Brain microvascular endothelial cell (primary cell): ENCODE data around the gene CCR7.

Experiments
- DNase-seq: peaks from one replicate; pipeline ENCODE4 v3.0.0-alpha.2; 2020
- H3K27ac ChIP-seq: fragments of 250-450 bp; sonication (Bioruptor Pico); 2 replicates; pipeline ENCODE4 v1.5.1; 2020; ENCODE audit warnings: mild to moderate bottlenecking, moderate library complexity
- H3K27me3 ChIP-seq: fragments of 250-450 bp; sonication (Bioruptor Pico); replicated peaks from 2 replicates; pipeline ENCODE4 v1.5.1; 2020; ENCODE audit warnings: mild to moderate bottlenecking
- H3K36me3 ChIP-seq: fragments of 250-450 bp; sonication (Bioruptor Pico); replicated peaks from 2 replicates; pipeline ENCODE4 v1.5.1; 2020; ENCODE audit warnings: mild to moderate bottlenecking
- H3K4me3 ChIP-seq: 2 replicates; pipeline ENCODE4 v1.5.1; 2011; ENCODE audit warnings: low read depth, mild to moderate bottlenecking, control low read depth, low read length, moderate library complexity
- in situ Hi-C: cut with HindIII; loops from 2 replicates; pipeline ENCODE4 v1.10.0; 2017; ENCODE audit warnings: low sequenced_read_pairs, low pct_ligation_motif_present
- TF ChIP-seq, protein P1 (sequence below): IDR thresholded peaks from 2 replicates; pipeline ENCODE4 v1.5.1; 2011; ENCODE audit warnings: low read depth, mild to moderate bottlenecking, moderate library complexity, low read length, control low read depth, inconsistent platforms; ENCODE audit errors: missing control alignments

The CCR7 gene

DNA sequence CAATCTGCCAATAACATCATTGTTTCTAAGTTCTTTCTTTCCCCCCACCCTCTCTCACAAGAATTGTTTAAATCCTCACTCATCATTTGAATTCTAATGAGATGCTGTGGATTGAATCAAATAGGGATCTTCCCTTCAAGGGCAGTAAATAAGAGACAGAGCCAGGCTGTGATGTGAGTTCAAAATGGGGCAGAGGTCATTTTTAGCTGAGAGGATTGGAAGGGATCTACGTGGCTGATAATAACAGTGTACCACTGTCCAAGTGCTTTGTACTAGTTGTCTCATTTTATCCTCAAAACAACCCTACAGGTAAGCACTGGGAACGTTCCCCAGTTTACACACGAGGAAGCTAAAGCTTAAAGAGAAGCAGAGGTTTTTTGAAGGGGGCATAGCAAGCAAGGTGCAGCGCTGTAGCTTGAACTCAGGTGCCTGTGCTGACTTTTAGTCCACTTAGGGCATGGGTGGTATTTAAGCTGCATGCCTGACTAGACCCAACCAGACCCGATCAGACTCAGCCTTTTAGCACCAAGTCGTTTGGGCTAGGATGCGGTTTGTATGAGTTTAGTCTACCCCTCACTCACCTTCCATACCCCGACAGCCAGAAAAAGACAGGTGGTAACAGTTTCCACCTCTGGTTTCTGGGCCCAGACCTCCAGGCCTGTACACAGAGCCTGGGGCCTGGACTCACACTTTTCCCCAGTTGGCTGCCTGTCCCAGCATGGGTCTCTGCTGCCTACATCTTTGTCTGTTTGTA, 39.2 kb upstream of the CCR7 start:
- TF ChIP-seq, protein P1, sequence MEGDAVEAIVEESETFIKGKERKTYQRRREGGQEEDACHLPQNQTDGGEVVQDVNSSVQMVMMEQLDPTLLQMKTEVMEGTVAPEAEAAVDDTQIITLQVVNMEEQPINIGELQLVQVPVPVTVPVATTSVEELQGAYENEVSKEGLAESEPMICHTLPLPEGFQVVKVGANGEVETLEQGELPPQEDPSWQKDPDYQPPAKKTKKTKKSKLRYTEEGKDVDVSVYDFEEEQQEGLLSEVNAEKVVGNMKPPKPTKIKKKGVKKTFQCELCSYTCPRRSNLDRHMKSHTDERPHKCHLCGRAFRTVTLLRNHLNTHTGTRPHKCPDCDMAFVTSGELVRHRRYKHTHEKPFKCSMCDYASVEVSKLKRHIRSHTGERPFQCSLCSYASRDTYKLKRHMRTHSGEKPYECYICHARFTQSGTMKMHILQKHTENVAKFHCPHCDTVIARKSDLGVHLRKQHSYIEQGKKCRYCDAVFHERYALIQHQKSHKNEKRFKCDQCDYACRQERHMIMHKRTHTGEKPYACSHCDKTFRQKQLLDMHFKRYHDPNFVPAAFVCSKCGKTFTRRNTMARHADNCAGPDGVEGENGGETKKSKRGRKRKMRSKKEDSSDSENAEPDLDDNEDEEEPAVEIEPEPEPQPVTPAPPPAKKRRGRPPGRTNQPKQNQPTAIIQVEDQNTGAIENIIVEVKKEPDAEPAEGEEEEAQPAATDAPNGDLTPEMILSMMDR = no peak
- no peak for DNase-seq
- in situ Hi-C loops = no loop called here
- Histone ChIP-seq H3K4me3 (no peak overlapping the region), H3K36me3 (no peaks in the 10 kb centered on the region), H3K27me3 (no peaks in the 10 kb centered on the region), H3K27ac (no peak overlapping the region)

DNA sequence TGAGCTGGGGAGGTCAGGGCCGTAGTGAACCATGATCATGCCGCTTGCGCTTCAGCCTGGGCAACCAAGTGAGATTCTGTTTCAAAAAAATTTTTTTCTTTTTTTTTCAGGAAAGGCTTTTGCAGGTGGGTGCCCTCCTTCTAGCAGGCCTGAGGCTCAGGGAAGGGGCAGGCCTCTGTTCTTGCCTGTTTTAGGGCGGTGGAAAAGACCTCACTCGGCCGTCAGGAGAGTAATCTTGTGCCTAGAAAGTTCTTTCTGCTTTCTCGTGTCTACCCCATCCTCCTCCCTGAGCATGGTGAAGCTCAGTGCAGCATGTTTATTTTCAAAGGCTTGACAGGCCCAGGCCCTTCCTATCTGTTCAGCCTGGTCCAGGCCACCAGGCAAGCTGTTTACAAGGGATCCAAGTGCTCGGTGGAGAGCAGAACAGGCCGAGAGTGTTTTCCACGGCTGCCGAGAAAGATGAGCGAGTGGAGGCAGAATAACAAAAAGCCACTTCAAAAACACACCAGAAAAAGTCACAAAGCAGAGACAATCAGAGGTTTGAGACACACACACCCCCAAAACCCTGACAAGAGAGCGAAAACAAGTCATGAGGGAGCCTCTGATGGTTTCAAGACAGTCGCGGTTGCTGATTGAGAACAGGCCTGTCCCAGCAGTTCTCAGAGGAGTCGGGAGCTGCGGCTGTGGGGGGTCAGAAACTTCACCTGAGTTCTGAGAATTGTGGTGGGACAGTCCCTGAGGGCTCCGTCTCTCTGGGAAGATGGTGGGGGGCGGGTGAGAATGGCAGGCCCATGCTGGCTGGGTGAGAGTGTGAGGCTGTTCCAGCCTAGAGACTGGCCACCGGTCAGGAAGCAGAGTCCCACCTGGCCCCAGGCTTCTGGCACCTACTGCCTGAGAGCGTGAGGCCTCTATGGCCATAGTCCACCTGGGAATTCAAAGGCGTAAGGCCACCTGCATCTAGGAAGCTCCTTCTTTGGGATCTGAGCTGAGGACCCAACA, 37.5 kb upstream of the CCR7 start:
- TF ChIP-seq, protein P1 = no peak
- DNase-seq = no peak
- in situ Hi-C loops = no loop called here
- Histone ChIP-seq H3K4me3 (no peak overlapping the region), H3K27me3 (no peaks in the 10 kb centered on the region), H3K27ac (no peak overlapping the region), H3K36me3 (no peaks in the 10 kb centered on the region)

DNA sequence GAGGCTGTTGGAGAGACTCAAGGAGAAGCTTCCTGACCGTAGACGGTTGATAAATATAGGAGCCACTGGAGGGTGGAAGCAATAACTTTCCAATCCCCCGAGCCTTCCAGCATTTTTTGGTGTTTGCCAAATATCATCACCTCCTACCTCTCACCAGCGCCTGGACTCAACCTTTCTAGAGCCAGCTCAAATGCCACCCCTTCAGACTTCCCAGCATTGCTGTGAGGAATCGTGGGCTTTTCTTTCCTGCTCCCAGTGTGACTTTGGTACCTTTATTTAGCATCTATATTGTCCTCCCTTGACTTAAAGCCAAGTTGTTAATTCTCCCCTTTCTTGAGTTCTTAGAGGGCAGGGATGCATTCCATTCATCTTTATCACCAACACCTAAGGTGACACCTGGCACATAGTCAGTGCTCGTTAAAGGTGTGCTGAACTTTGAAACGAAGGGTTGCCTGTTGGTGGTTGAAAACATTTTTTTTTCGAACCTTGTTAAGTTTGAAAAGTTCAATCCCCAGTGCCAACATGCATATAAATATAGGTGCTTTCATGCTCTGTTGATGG, 35.3 kb upstream of the CCR7 start:
- TF ChIP-seq, protein P1 = no peak
- DNase-seq = no peak
- H3K36me3 ChIP-seq = no peaks in the 10 kb centered on the region
- in situ Hi-C loops = no loop called here
- no peaks in the 10 kb centered on the region for H3K27me3 ChIP-seq
- H3K4me3 ChIP-seq = no peak overlapping the region
- no peak overlapping the region for H3K27ac ChIP-seq

DNA sequence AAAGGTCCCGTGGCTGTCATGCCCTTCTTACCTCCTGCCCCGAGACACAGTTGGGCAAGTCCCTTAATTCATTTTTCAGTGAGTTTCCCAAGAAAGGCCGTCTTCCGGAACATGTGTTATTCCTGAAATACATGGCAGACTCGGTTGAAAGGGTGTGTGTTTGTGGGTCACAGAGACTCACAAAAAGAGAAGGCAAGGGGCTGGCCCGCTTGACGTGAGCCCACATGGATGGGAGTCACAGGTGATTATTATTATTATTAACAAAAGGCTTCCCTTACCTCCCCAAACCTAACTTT, 34.1 kb upstream of the CCR7 start:
- no peak for DNase-seq
- in situ Hi-C loops = no loop called here
- TF ChIP-seq, protein P1 = no peak
- no peak overlapping the region for H3K4me3 ChIP-seq
- no peaks in the 10 kb centered on the region for H3K36me3 ChIP-seq
- H3K27me3 ChIP-seq = no peaks in the 10 kb centered on the region
- H3K27ac ChIP-seq = no peak overlapping the region

DNA sequence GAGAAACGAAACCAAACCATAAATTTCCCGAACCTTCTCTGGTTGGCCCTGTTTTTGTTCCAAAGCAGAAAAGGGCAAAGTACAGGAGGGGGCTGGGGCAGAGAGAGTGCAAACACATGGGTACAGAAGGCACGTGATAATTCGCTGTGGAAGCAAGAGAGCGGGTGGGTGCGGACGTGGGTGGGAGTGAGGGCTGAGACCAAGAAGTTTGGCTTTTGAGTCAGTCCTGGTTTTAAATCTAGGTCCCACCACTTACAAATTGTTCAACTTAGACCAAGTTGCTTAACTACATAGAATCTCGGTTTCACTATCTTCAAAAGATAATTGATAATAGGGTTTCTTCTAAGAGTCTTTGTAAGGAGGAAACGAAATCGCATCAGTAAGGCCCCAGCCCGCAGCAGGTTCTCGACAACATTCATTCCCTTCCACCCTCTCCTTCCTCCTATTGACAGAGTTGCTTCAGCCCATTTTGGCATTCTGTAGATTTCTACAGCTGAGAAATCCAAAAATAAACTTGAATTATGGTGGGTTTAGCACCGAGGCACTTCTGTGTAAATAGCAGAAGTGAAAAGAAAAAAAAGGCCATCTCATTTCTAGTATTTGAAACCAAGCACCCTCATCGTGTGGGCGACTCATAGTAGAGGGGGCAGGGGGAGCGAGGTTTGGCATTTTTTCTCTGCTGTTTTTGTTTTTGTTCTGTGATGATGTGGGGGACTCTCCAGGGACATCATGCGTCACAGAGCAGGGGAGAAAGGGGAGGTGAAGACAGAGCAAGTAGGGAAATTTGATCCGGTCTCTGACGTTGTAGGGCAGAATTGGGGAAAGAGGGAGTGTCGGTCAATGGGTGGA, 33.6 kb upstream of the CCR7 start:
- Histone ChIP-seq H3K27me3 (no peaks in the 10 kb centered on the region), H3K27ac (no peak overlapping the region), H3K4me3 (no peak overlapping the region), H3K36me3 (no peaks in the 10 kb centered on the region)
- TF ChIP-seq, protein P1 = no peak
- in situ Hi-C loops = no loop called here
- DNase-seq = peak; percentile 65
